Measurements from ENCODE around the gene DNAJB12. TPM values are rescaled to one million over a fixed set of nuclear protein-coding genes. Genes with fewer than 3 reads are reported as not detected.

The DNAJB12 gene
- total RNA-seq, 1 experiment from 2014 or later, result 25.8 TPM

- TF ChIP-seq EGR1 (IDR thresholded peaks at IDR 0.05; ENCODE audit: low read depth) (no peak), CEBPB (IDR thresholded peaks at IDR 0.05; ENCODE audit: low read depth) (no peak), YY1 (IDR thresholded peaks at IDR 0.05; ENCODE audit: extremely low read depth, insufficient replicate concordance, low read depth, low read length) (no peak), POLR2A (IDR thresholded peaks at IDR 0.05; ENCODE audit: borderline replicate concordance, extremely low read depth, insufficient read depth, insufficient read length) (no peak)
- TF ChIP-seq, protein P1, sequence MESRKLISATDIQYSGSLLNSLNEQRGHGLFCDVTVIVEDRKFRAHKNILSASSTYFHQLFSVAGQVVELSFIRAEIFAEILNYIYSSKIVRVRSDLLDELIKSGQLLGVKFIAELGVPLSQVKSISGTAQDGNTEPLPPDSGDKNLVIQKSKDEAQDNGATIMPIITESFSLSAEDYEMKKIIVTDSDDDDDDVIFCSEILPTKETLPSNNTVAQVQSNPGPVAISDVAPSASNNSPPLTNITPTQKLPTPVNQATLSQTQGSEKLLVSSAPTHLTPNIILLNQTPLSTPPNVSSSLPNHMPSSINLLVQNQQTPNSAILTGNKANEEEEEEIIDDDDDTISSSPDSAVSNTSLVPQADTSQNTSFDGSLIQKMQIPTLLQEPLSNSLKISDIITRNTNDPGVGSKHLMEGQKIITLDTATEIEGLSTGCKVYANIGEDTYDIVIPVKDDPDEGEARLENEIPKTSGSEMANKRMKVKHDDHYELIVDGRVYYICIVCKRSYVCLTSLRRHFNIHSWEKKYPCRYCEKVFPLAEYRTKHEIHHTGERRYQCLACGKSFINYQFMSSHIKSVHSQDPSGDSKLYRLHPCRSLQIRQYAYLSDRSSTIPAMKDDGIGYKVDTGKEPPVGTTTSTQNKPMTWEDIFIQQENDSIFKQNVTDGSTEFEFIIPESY (IDR thresholded peaks at IDR 0.05; ENCODE audit: extremely low read depth, insufficient replicate concordance, low read length), result no peak
Measured at GRCh38 chr10:72375173-72375572, 20.5 kb upstream of the DNAJB12 start (continued).

GRCh38 chr10:72370201-72370722 lies 15.5 kb upstream of the DNAJB12 start:
- no peaks in the 10 kb centered on the region for H3K9me3 ChIP-seq (ENCODE audit: control insufficient read depth in 1 of 2, insufficient read depth in 1 of 2, low read depth in 1 of 2, low read length in 2 of 2)
- H3K9ac ChIP-seq (ENCODE audit: low read length), result no peak overlapping the region
- CTCF ChIA-PET, result no interaction called here
- H4K20me1 ChIP-seq (ENCODE audit: insufficient read depth), result no peaks in the 10 kb centered on the region
- no peak overlapping the region for H2AFZ ChIP-seq (ENCODE audit: low read depth, low read length, poor library complexity, severe bottlenecking)
- intact Hi-C loops (cut with micrococcal nuclease), result no loop called here
- no peak overlapping the region for H3K4me3 ChIP-seq (replicated peaks in 1 of 2; ENCODE audit: low read depth in 1 of 2, low read length in 2 of 2)
- no peaks in the 10 kb centered on the region for H3K9me2 ChIP-seq (ENCODE audit: insufficient read depth)
- no TSS peak for BruUV-seq (replicated peaks)
- no peak overlapping the region for H3K27ac ChIP-seq (ENCODE audit: low read depth, low read length)
- H3K4me1 ChIP-seq (ENCODE audit: control insufficient read depth in 1 of 2, insufficient read depth in 2 of 2, low read length in 2 of 2), result no peaks in the 10 kb centered on the region
- H3K36me3 ChIP-seq (ENCODE audit: control insufficient read depth in 1 of 2, insufficient read depth in 2 of 2, low read length in 2 of 2), result no peaks in the 10 kb centered on the region
- POLR2A ChIA-PET, result no interaction called here
- DNase-seq (ENCODE audit: low read depth, low spot score), result no peak
- no peak for ATAC-seq
- H3K4me2 ChIP-seq (ENCODE audit: low read length), result no peak overlapping the region
- no peaks in the 10 kb centered on the region for H3K27me3 ChIP-seq (ENCODE audit: insufficient read depth, low read length)
- RAD21 ChIA-PET (ENCODE audit: low non-redundant PET in 1 of 2, low total read pairs in 2 of 2, uncharacterized antibody in 2 of 2, unreplicated experiment in 2 of 2), result no interaction called here
- no peaks in the 10 kb centered on the region for H3K79me2 ChIP-seq (ENCODE audit: insufficient read depth, low read length)
- TF ChIP-seq, protein P2, sequence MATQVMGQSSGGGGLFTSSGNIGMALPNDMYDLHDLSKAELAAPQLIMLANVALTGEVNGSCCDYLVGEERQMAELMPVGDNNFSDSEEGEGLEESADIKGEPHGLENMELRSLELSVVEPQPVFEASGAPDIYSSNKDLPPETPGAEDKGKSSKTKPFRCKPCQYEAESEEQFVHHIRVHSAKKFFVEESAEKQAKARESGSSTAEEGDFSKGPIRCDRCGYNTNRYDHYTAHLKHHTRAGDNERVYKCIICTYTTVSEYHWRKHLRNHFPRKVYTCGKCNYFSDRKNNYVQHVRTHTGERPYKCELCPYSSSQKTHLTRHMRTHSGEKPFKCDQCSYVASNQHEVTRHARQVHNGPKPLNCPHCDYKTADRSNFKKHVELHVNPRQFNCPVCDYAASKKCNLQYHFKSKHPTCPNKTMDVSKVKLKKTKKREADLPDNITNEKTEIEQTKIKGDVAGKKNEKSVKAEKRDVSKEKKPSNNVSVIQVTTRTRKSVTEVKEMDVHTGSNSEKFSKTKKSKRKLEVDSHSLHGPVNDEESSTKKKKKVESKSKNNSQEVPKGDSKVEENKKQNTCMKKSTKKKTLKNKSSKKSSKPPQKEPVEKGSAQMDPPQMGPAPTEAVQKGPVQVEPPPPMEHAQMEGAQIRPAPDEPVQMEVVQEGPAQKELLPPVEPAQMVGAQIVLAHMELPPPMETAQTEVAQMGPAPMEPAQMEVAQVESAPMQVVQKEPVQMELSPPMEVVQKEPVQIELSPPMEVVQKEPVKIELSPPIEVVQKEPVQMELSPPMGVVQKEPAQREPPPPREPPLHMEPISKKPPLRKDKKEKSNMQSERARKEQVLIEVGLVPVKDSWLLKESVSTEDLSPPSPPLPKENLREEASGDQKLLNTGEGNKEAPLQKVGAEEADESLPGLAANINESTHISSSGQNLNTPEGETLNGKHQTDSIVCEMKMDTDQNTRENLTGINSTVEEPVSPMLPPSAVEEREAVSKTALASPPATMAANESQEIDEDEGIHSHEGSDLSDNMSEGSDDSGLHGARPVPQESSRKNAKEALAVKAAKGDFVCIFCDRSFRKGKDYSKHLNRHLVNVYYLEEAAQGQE (IDR thresholded peaks at IDR 0.05; ENCODE audit: low read depth), result no peak
- TF ChIP-seq ZFX (IDR thresholded peaks at IDR 0.05) (no peak), FOSL1 (IDR thresholded peaks at IDR 0.05; ENCODE audit: low read depth) (no peak), SIN3A (IDR thresholded peaks at IDR 0.05; ENCODE audit: low read depth) (no peak), POLR2A (IDR thresholded peaks at IDR 0.05; ENCODE audit: borderline replicate concordance, extremely low read depth, insufficient read depth, insufficient read length) (no peak), CEBPB (IDR thresholded peaks at IDR 0.05; ENCODE audit: low read depth) (no peak), ELF1 (IDR thresholded peaks at IDR 0.05; ENCODE audit: borderline replicate concordance, low read depth) (no peak), MAX (IDR thresholded peaks at IDR 0.05) (no peak), ZNF274 (IDR thresholded peaks at IDR 0.05; ENCODE audit: low read depth, low read length) (no peak), EGR1 (IDR thresholded peaks at IDR 0.05; ENCODE audit: low read depth) (no peak), EZH2 (IDR thresholded peaks at IDR 0.05) (no peak), YY1 (IDR thresholded peaks at IDR 0.05; ENCODE audit: extremely low read depth, insufficient replicate concordance, low read depth, low read length) (no peak), EZH2phosphoT487 (IDR thresholded peaks at IDR 0.05; ENCODE audit: borderline replicate concordance) (no peak)
- TF ChIP-seq, protein P1 (IDR thresholded peaks at IDR 0.05; ENCODE audit: extremely low read depth, insufficient replicate concordance, low read length), result no peak

All from HCT116 (cell line).